LNCAP (cell line): ENCODE results near the gene FBLIM1.

Experiments used
- TF ChIP-seq, protein P1 (sequence below): fragments of 450-650 bp; IDR thresholded peaks from 2 replicates; pipeline ENCODE4 v1.5.1; 2017; ENCODE audit warnings: mild to moderate bottlenecking

FBLIM1 gene

DNA sequence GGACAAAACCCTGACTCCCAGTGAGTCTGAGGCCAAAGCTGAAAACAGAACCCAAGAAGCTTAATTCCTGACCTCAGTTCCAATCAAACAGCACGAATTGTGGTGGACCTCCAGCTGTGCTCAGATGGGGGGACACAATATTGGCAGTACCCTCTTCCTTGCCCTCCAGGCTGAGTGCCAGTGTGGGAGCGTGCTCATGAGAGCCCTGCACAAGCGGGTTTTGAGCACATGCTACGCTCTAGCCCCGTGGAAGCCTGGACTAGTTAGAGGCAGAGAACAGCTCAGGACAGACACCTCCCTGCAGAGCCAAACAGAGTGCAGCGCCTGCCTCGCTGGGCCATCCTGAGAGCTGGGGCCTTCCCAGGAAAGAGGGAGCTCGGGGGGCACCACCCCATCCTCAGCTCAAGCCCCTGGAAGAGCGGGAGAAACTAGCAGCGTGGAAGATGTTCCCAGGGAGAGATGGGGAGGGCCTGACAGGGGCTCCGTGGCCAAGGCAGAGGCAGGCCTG lies 25.3 kb upstream of the FBLIM1 start:
- TF ChIP-seq, protein P1, sequence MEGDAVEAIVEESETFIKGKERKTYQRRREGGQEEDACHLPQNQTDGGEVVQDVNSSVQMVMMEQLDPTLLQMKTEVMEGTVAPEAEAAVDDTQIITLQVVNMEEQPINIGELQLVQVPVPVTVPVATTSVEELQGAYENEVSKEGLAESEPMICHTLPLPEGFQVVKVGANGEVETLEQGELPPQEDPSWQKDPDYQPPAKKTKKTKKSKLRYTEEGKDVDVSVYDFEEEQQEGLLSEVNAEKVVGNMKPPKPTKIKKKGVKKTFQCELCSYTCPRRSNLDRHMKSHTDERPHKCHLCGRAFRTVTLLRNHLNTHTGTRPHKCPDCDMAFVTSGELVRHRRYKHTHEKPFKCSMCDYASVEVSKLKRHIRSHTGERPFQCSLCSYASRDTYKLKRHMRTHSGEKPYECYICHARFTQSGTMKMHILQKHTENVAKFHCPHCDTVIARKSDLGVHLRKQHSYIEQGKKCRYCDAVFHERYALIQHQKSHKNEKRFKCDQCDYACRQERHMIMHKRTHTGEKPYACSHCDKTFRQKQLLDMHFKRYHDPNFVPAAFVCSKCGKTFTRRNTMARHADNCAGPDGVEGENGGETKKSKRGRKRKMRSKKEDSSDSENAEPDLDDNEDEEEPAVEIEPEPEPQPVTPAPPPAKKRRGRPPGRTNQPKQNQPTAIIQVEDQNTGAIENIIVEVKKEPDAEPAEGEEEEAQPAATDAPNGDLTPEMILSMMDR, result no peak

DNA sequence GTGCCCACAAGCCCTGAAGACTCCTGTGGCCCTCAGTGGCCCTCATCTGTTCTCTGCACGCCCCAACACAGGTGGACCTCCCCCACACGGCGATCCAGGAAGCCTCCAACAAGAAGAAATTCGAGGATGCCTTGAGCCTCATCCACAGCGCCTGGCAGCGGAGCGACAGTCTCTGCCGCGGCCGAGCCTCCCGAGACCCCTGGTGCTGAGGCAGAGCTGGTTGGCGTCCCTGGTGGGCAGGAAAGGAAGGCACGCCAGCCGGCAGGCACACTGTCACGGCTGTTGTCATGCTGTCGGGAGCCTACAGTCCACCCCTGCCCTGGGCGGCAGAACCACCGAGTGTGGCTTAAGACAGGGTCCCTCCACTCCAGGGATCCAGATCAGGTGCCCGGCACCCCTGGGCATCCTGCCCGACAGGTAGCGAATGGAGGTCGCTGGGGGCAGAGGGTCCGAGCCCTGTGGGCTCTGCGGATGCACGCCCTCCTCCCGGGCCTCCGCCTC lies 24.8 kb upstream of the FBLIM1 start:
- TF ChIP-seq, protein P1, result no peak

DNA sequence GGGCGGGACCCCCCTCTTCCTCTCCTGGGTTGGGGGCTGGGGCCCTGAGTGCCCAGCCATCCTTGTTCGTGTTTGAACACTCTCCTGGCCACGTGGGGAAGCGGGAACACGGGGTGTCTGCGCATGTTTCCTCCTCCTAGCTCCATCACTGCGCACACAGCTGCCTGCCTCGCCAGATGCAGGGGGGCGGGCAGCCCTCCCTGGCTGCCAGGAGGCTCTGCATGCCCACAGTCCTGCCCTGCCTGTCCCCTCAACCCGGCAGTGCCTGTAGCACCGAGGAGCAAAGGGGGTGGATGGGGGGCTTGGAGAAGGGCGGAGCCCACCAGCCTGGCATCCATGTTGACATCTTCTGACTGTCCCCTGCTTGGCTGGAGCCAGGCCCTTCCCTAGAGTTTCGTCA lies 24.3 kb upstream of the FBLIM1 start:
- TF ChIP-seq, protein P1, result no peak

GRCh38 chr1:15734901-15735300 lies 23.7 kb upstream of the FBLIM1 start:
- TF ChIP-seq, protein P1, result no peak

- TF ChIP-seq, protein P1, result no peak
Observed at GRCh38 chr1:15735304-15736037, 23.1 kb upstream of the FBLIM1 start.

- TF ChIP-seq, protein P1, result no peak
Observed at GRCh38 chr1:15736038-15736891, 22.3 kb upstream of the FBLIM1 start, which contains the start of gene SLC25A34. Gene SLC25A34 (plus strand): TSS chr1:15736258. CDS start chr1:15736486, 228 bp downstream.

GRCh38 chr1:15736892-15737261 lies 21.7 kb upstream of the FBLIM1 start:
- TF ChIP-seq, protein P1, result no peak
